HCT116 (cell line): ENCODE data around the gene GALM. TPM values are rescaled to one million over a fixed set of nuclear protein-coding genes. Genes with fewer than 3 reads are reported as not detected.

Experiments used
- ATAC-seq: fragments of 200-7000 bp; cut with Tn5 transposase; 2 replicates; pipeline ENCODE4 v1.9.1; 2020; ENCODE audit warnings: mild to moderate bottlenecking, moderate library complexity
- BruUV-seq: library from RNA; stranded (reverse); fragments of 400-500 nt; replicated peaks from 2 replicates; lab custom pipeline; 2021; lab: Mats Ljungman, UMichigan
- CTCF ChIA-PET: fragments of 300-600 bp; sonication (Branson Sonifier 250); formaldehyde crosslinking; loops from one replicate; lab custom pipeline; 2021; ENCODE audit warnings: antibody characterized with exemption; lab: Charles Lee
- POLR2A ChIA-PET: fragments of 300-600, 350-600 bp; sonication (Branson Sonifier 250); formaldehyde crosslinking; loops from one replicate; lab custom pipeline; 2021; ENCODE audit warnings: antibody characterized with exemption; lab: Charles Lee
- RAD21 ChIA-PET, 2 experiments: fragments of 300-600 bp; sonication (Branson Sonifier 250); formaldehyde crosslinking; loops; one replicate each; lab custom pipeline; 2023; ENCODE audit warnings: low total read pairs in 2 of 2; ENCODE audit not compliant: uncharacterized antibody in 2 of 2, unreplicated experiment in 2 of 2, low non-redundant PET in 1 of 2; lab: Charles Lee
- DNase-seq: peaks from one replicate; pipeline ENCODE4 v3.0.0-alpha.2; 2010; ENCODE audit warnings: low read depth, low spot score
- H2AFZ ChIP-seq: fragments of 200-600 bp; shearing (Covaris generic), sonication (generic); 2 replicates; pipeline ENCODE4 v1.6.1; 2017; ENCODE audit warnings: low read depth, mixed run types, mixed read lengths, antibody characterized with exemption, low read length; ENCODE audit not compliant: poor library complexity, severe bottlenecking
- H3K27ac ChIP-seq: 2 replicates; pipeline ENCODE4 v1.5.1; 2012; ENCODE audit warnings: low read depth, low read length
- H3K27me3 ChIP-seq: fragments of 200-600 bp; sonication (generic); 2 replicates; pipeline ENCODE4 v1.6.1; 2016; ENCODE audit warnings: mixed run types, low read length, mixed read lengths; ENCODE audit not compliant: insufficient read depth
- H3K36me3 ChIP-seq, 2 experiments: fragments of 200-500 bp in 1 of 2; fragments of 200-600 bp in 1 of 2; sonication (Bioruptor generic) in 1 of 2; sonication (generic) in 1 of 2; 2 replicates each; pipeline versions ENCODE4 v1.5.1 to v1.6.1; 2014 to 2016; ENCODE audit warnings: low read length in 2 of 2, inconsistent platforms in 1 of 2, mixed read lengths in 1 of 2, mixed run types in 1 of 2; ENCODE audit not compliant: insufficient read depth in 2 of 2, control insufficient read depth in 1 of 2
- H3K4me1 ChIP-seq, 2 experiments: fragments of 200-600 bp in 1 of 2; sonication (generic) in 1 of 2; 2 replicates each; pipeline versions ENCODE4 v1.5.1 to v1.6.1; 2012 to 2017; ENCODE audit warnings: low read length in 2 of 2, inconsistent platforms in 1 of 2, mild to moderate bottlenecking in 1 of 2, mixed read lengths in 1 of 2, mixed run types in 1 of 2, moderate library complexity in 1 of 2; ENCODE audit not compliant: insufficient read depth in 2 of 2, control insufficient read depth in 1 of 2
- H3K4me2 ChIP-seq: fragments of 200-600 bp; sonication (generic); 2 replicates; pipeline ENCODE4 v1.6.1; 2017; ENCODE audit warnings: mixed run types, low read length, mixed read lengths
- H3K4me3 ChIP-seq, 2 experiments: fragments of 200-600 bp in 1 of 2; sonication (generic) in 1 of 2; replicated peaks in 1 of 2; 2 replicates each; pipeline ENCODE4 v1.5.1; 2011 to 2016; ENCODE audit warnings: low read length in 2 of 2, control low read depth in 1 of 2, low read depth in 1 of 2, mild to moderate bottlenecking in 1 of 2, mixed read lengths in 1 of 2, mixed run types in 1 of 2
- H3K79me2 ChIP-seq: fragments of 200-600 bp; sonication (generic); 2 replicates; pipeline ENCODE4 v1.6.1; 2017; ENCODE audit warnings: mild to moderate bottlenecking, mixed run types, low read length, moderate library complexity, mixed read lengths; ENCODE audit not compliant: insufficient read depth
- H3K9ac ChIP-seq: fragments of 200-600 bp; sonication (generic); 2 replicates; pipeline ENCODE4 v1.6.1; 2016; ENCODE audit warnings: low read length, mixed read lengths
- H3K9me2 ChIP-seq: fragments of 200-600 bp; sonication (generic), shearing (Covaris generic); 2 replicates; pipeline ENCODE4 v1.6.1; 2017; ENCODE audit warnings: mixed run types, mild to moderate bottlenecking, moderate library complexity; ENCODE audit not compliant: insufficient read depth
- H3K9me3 ChIP-seq, 2 experiments: fragments of 200-500 bp in 1 of 2; fragments of 200-600 bp in 1 of 2; sonication (Bioruptor generic) in 1 of 2; sonication (generic) in 1 of 2; 2 replicates each; pipeline ENCODE4 v1.6.1; 2014 to 2017; ENCODE audit warnings: low read length in 2 of 2, mixed read lengths in 2 of 2, inconsistent platforms in 1 of 2, low read depth in 1 of 2, mild to moderate bottlenecking in 1 of 2, mixed run types in 1 of 2, moderate library complexity in 1 of 2; ENCODE audit not compliant: control insufficient read depth in 1 of 2, insufficient read depth in 1 of 2
- H4K20me1 ChIP-seq: fragments of 200-600 bp; sonication (generic), shearing (Covaris generic); 2 replicates; pipeline ENCODE4 v1.6.1; 2017; ENCODE audit warnings: mixed run types, mild to moderate bottlenecking, moderate library complexity; ENCODE audit not compliant: insufficient read depth
- ATF3 ChIP-seq: IDR thresholded peaks from 2 replicates; pipeline ENCODE4 v1.6.1; 2012
- CBX3 ChIP-seq: IDR thresholded peaks from 2 replicates; pipeline ENCODE4 v1.6.1; 2012; ENCODE audit warnings: low read depth
- EZH2 ChIP-seq: fragments of 200-600 bp; sonication (generic); IDR thresholded peaks from 2 replicates; pipeline ENCODE4 v1.6.1; 2017; ENCODE audit warnings: antibody characterized with exemption, mixed run types
- EZH2phosphoT487 ChIP-seq: fragments of 200-600 bp; IDR thresholded peaks from 2 replicates; pipeline ENCODE4 v1.6.1; 2018; ENCODE audit warnings: antibody characterized with exemption, borderline replicate concordance
- FOSL1 ChIP-seq: IDR thresholded peaks from 2 replicates; pipeline ENCODE4 v1.6.1; 2012; ENCODE audit warnings: low read depth
- JUND ChIP-seq: IDR thresholded peaks from 2 replicates; pipeline ENCODE4 v1.6.1; 2012
- POLR2A ChIP-seq: IDR thresholded peaks from 2 replicates; pipeline ENCODE4 v1.7.0; 2011; ENCODE audit warnings: borderline replicate concordance; ENCODE audit not compliant: insufficient read depth, insufficient read length; ENCODE audit errors: extremely low read depth
- RAD21 ChIP-seq: IDR thresholded peaks from 2 replicates; pipeline ENCODE4 v1.6.1; 2012; ENCODE audit warnings: low read depth, mild to moderate bottlenecking
- SIN3A ChIP-seq: IDR thresholded peaks from 2 replicates; pipeline ENCODE4 v1.6.1; 2012; ENCODE audit warnings: low read depth
- SP1 ChIP-seq: IDR thresholded peaks from 2 replicates; pipeline ENCODE4 v1.6.1; 2012; ENCODE audit warnings: low read depth
- SRF ChIP-seq: IDR thresholded peaks from 2 replicates; pipeline ENCODE4 v1.6.1; 2012; ENCODE audit warnings: low read depth
- TCF7L2 ChIP-seq: IDR thresholded peaks from 2 replicates; pipeline ENCODE4 v1.7.0; 2011; ENCODE audit warnings: borderline replicate concordance, inconsistent platforms; ENCODE audit not compliant: insufficient read depth, insufficient read length; ENCODE audit errors: extremely low read depth
- YY1 ChIP-seq: IDR thresholded peaks from 2 replicates; pipeline ENCODE4 v1.6.1; 2011; ENCODE audit warnings: low read length, low read depth, moderate library complexity, mild to moderate bottlenecking; ENCODE audit not compliant: insufficient replicate concordance; ENCODE audit errors: extremely low read depth
- ZFX ChIP-seq: fragments of 450-650 bp; IDR thresholded peaks from 2 replicates; pipeline ENCODE4 v1.6.1; 2017
- ZNF274 ChIP-seq: fragments of 200-500 bp; sonication (Bioruptor generic); IDR thresholded peaks from 2 replicates; pipeline ENCODE4 v1.6.1; 2014; ENCODE audit warnings: mild to moderate bottlenecking, low read depth, low read length, inconsistent platforms
- intact Hi-C: fragments of 100-400 bp; cut with micrococcal nuclease; formaldehyde crosslinking; loops from 2 replicates; pipeline ENCODE4 v1.10.0; 2022
- total RNA-seq: library from RNA; stranded (reverse); gene quantifications from one replicate; pipeline ENCODE4 v1.2.1, GENCODE V29; 2021; ENCODE audit not compliant: unreplicated experiment
- TF ChIP-seq, protein P1 (sequence below): IDR thresholded peaks from 2 replicates; pipeline ENCODE4 v1.6.1; 2011; ENCODE audit warnings: mild to moderate bottlenecking, low read length, moderate library complexity; ENCODE audit not compliant: insufficient replicate concordance; ENCODE audit errors: extremely low read depth

Gene GALM
- total RNA-seq, 1 experiment from 2014 or later: 10.2 TPM

DNA sequence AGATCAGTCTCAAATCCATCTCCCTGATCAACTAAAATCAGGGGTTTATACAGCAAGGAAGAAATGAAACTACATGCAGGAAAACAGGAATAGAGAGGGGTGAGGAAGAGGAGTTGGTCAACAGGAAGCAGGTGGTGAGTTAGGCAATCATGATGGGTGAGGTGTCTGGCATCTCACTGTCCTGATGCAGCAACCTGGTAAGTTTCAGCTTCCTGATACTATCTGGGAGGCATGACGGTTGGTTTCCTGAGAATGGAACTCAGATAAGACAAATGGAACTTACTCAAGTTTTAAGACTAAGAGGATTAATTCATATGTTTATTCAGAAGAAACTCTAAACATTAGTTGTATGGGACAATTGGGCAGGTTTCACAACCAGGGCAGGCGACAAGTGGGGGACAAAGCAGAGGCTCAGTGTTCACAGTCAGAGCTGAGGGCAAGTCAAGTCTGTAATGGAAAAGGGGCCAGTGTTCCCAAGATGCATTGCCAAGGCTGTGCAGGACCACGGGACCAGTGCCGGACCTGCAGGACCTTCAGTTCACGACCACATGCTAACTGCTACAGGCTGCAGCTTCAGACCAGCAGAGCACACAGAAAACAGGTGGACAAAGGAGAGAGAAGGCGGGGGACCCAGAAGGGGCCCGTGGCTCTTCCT is 17.7 kb upstream of the GALM start:
- no peak overlapping the region for H3K9ac ChIP-seq
- ChIA-PET POLR2A (no interaction called here), RAD21 (no interaction called here), CTCF (no interaction called here)
- H3K9me3 ChIP-seq: no peaks in the 10 kb centered on the region
- H4K20me1 ChIP-seq: no peaks in the 10 kb centered on the region
- intact Hi-C loops: no loop called here
- BruUV-seq: no TSS peak
- DNase-seq: no peak
- no peaks in the 10 kb centered on the region for H3K4me1 ChIP-seq
- no peaks in the 10 kb centered on the region for H3K79me2 ChIP-seq
- no peak overlapping the region for H3K27ac ChIP-seq
- no peaks in the 10 kb centered on the region for H3K9me2 ChIP-seq
- H3K4me3 ChIP-seq: no peak overlapping the region
- H3K36me3 ChIP-seq: no peaks in the 10 kb centered on the region
- H3K27me3 ChIP-seq: no peaks in the 10 kb centered on the region
- no peak for TF ChIP-seq SP1
- H3K4me2 ChIP-seq: no peak overlapping the region
- no peak for ATAC-seq
- H2AFZ ChIP-seq: no peak overlapping the region

DNA sequence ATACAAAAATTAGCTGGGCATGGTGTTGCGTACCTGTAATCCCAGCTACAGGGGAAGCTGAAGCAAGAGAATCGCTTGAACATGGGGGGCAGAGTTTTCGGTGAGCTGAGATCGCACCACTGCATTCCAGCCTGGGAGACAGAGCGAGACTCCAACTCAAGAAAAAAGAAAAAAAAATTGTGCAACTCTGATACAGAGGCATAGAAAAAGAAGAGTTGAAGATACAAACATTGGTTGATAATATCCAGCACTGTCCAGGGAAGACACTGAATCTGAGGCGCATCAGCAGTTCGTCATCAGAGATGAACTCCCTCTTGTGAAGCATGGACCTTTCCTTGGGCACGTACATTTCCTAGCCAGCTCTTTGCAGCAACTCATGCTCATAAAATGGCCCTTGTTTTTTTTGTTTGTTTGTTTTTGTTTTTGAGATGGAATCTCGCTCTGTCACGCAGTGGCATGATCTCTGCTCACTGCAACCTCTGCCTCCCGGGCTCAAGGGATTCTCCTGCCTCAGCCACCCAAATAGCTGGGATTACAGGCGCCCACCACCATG is 16.7 kb upstream of the GALM start:
- TF ChIP-seq SRF: no peak
- TF ChIP-seq, protein P1, sequence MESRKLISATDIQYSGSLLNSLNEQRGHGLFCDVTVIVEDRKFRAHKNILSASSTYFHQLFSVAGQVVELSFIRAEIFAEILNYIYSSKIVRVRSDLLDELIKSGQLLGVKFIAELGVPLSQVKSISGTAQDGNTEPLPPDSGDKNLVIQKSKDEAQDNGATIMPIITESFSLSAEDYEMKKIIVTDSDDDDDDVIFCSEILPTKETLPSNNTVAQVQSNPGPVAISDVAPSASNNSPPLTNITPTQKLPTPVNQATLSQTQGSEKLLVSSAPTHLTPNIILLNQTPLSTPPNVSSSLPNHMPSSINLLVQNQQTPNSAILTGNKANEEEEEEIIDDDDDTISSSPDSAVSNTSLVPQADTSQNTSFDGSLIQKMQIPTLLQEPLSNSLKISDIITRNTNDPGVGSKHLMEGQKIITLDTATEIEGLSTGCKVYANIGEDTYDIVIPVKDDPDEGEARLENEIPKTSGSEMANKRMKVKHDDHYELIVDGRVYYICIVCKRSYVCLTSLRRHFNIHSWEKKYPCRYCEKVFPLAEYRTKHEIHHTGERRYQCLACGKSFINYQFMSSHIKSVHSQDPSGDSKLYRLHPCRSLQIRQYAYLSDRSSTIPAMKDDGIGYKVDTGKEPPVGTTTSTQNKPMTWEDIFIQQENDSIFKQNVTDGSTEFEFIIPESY: no peak
- TF ChIP-seq SIN3A: no peak
- TF ChIP-seq SP1: no peak
- TF ChIP-seq ATF3: no peak
- TF ChIP-seq FOSL1: no peak
- TF ChIP-seq TCF7L2: no peak
- TF ChIP-seq POLR2A: no peak
- TF ChIP-seq ZNF274: no peak
- no peak for TF ChIP-seq YY1
- TF ChIP-seq RAD21: no peak
- no peak for TF ChIP-seq EZH2phosphoT487
- TF ChIP-seq EZH2: no peak
- TF ChIP-seq JUND: no peak
- no peak for TF ChIP-seq ZFX
- TF ChIP-seq CBX3: no peak
- Histone ChIP-seq H3K27ac (no peak overlapping the region), H3K4me2 (no peak overlapping the region), H3K9me2 (no peaks in the 10 kb centered on the region), H3K9me3 (no peaks in the 10 kb centered on the region), H3K36me3 (no peaks in the 10 kb centered on the region), H4K20me1 (no peaks in the 10 kb centered on the region), H2AFZ (no peak overlapping the region), H3K79me2 (no peaks in the 10 kb centered on the region), H3K9ac (no peak overlapping the region), H3K4me3 (no peak overlapping the region), H3K4me1 (no peaks in the 10 kb centered on the region), H3K27me3 (no peaks in the 10 kb centered on the region)
- CTCF ChIA-PET: no interaction called here
- POLR2A ChIA-PET: no interaction called here
- intact Hi-C loops: no loop called here
- no TSS peak for BruUV-seq
- RAD21 ChIA-PET: no interaction called here
- ATAC-seq (no peak), DNase-seq (no peak)
